Adrenal gland (tissue), 12 donors: ENCODE data around the gene TIMM23. TPM values are rescaled to one million over a fixed set of nuclear protein-coding genes. Genes with fewer than 3 reads are reported as not detected.

ENCODE experiments used
- DNase-seq, 7 donors: peaks; one replicate each; pipeline ENCODE4 v3.0.0-alpha.2; 2019 to 2020
- H3K27ac ChIP-seq, 5 donors: fragments of 200-600 bp; sonication (generic) in 4 of 5; 1 replicate in 3 of 5; 2 replicates in 2 of 5; pipeline versions ENCODE4 v1.5.1 to v1.8.0; 2016 to 2020; ENCODE audit warnings: mild to moderate bottlenecking in 1 of 5
- H3K27me3 ChIP-seq: fragments of 200-600 bp; 2 replicates; pipeline ENCODE4 v1.8.0; 2021
- H3K36me3 ChIP-seq, 2 donors: fragments of 200-600 bp; replicated peaks in 1 of 2; 1 replicate in 1 of 2; 2 replicates in 1 of 2; pipeline versions ENCODE4 v1.5.1 to v1.8.0; 2018 to 2022
- H3K4me1 ChIP-seq, 2 donors: fragments of 200-600 bp; replicated peaks in 1 of 2; 1 replicate in 1 of 2; 2 replicates in 1 of 2; pipeline versions ENCODE4 v1.5.1 to v1.8.0; 2018 to 2021
- H3K4me3 ChIP-seq, 4 donors: fragments of 200-600 bp; sonication (generic) in 3 of 4; one replicate each; pipeline ENCODE4 v1.5.1; 2016 to 2018
- H3K9me3 ChIP-seq, 3 donors: fragments of 200-600 bp; sonication (generic) in 1 of 3; replicated peaks in 1 of 3; 1 replicate in 2 of 3; 2 replicates in 1 of 3; pipeline versions ENCODE4 v1.5.1 to v1.8.0; 2016 to 2021
- CTCF ChIP-seq, 6 experiments: fragments of 450-650 bp in 4 of 6; fragments of 200-600 bp in 2 of 6; sonication (generic) in 1 of 6; IDR thresholded peaks; 1 replicate in 5 of 6; 2 replicates in 1 of 6; pipeline versions ENCODE4 v1.5.1 to v1.8.0; 2016 to 2021; ENCODE audit warnings: antibody characterized with exemption in 6 of 6, mild to moderate bottlenecking in 2 of 6, moderate library complexity in 1 of 6
- POLR2A ChIP-seq, 2 donors: fragments of 450-650 bp; IDR thresholded peaks; one replicate each; pipeline ENCODE4 v1.6.1; 2017; ENCODE audit warnings: antibody characterized with exemption in 2 of 2, mild to moderate bottlenecking in 2 of 2, moderate library complexity in 1 of 2
- WGBS, 4 donors: extraction: QIAGEN DNeasy Blood & Tissue Kit in 2 of 4; methylation state at CpG; one replicate each; pipeline versions ENCODE4 v1.1.5 to v1.1.7; 2013 to 2017; 5-methylcytosine and 5-hydroxymethylcytosine counted together
- intact Hi-C, 2 donors: fragments of 100-400 bp; cut with DNase I; formaldehyde crosslinking; loops; one replicate each; pipeline versions ENCODE4 v1.14.1 to v1.15.0; 2022 to 2023
- polyA plus RNA-seq, 3 donors: library from polyadenylated mRNA; stranded (reverse); fragments of 200-250 nt in 2 of 3; fragments of 350-450 nt in 1 of 3; fragmentation: Illumina TruSeq in 1 of 3; extraction: RNeasy Lipid Tissue Mini Kit (QIAGEN cat#74804) in 1 of 3; gene quantifications; one replicate each; pipeline ENCODE4 v1.2.3, GENCODE V29; 2013 to 2014
- small RNA-seq, 2 donors: library from RNA; depleted of rRNA; stranded (forward); fragments of <200 nt; gene quantifications; one replicate each; pipeline ENCODE3, GENCODE V24; 2016
- total RNA-seq, 9 donors: library from RNA; depleted of rRNA in 4 of 9; stranded (reverse); fragments of >200 nt in 4 of 9; fragments of 120-200 nt in 1 of 9; fragmentation: NEBNext Ultra II Directional in 1 of 9; extraction: Animal tissue kit (Norgen Biotek cat#: 25700) in 1 of 9; gene quantifications; one replicate each; pipeline versions ENCODE4 v1.1.0 to v1.2.4, GENCODE V29; 2013 to 2023
- donor health status: healthy with polysubstance abuse.
- donor health status: Bipolar disorder and iron deficiency.
- donor health status: DM: yes; HTN: yes; CAD: no.
- donor health status: DM: no; HTN: no; CAD: no.
- donor health status: DM: no; HTN: no; CAD: no.
- donor health status: DM: yes; HTN: yes; CAD: no.

The TIMM23 gene
- total and polyA plus RNA-seq, 12 donors, result 47.2 to 135 (median 67.4) TPM

GRCh38 chr10:46052057-46052790 lies 79.9 kb downstream of the TIMM23 start:
- Histone ChIP-seq H3K27ac (no peak overlapping the region), H3K27me3 (peaks cover 3% of the 10 kb centered on the region), H3K36me3 (no peaks in the 10 kb centered on the region), H3K4me3 (no peak overlapping the region), H3K9me3 (no peaks in the 10 kb centered on the region), H3K4me1 (no peaks in the 10 kb centered on the region)
- intact Hi-C loops, result no loop called here
- 60 to 62% (median 61%) methylated on average over 6 to 7 of the region's 7 CpGs for WGBS, 4 donors
- DNase-seq, result no peak
- TF ChIP-seq POLR2A (IDR thresholded peaks at IDR 0.05) (no peak), CTCF (IDR thresholded peaks at IDR 0.05) (no peak)

DNA sequence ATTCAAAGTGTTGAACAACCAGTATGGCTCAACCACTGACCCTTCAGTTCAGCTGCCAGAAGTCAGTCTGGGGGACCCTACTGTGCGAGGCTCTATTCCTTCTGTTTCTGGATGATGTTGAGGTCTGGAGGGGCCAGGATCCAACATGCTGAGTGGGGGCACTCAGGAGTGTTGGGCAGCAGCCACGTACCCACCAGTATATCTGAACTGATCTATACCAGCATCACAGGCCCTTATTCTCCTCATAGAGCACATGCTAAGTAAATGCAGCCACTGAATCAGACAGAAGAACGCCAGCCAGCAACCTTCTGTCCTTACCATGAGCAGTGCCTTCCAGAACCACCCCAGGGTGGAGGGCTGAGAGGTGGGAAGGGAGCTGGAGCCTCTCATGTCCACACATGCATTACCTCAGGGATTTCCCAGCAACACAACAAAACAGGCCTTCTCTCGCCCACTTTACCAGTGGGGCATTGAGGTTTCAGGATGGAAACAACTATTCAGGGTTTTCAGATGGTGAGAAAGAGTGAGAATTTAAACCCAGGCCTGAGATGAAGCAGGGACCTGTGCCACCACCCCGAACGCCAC lies 80.6 kb downstream of the TIMM23 start:
- no peaks in the 10 kb centered on the region for H3K36me3 ChIP-seq
- intact Hi-C loops, result no loop called here
- peaks cover 3% of the 10 kb centered on the region for H3K27me3 ChIP-seq
- no peak overlapping the region for H3K4me3 ChIP-seq
- no peaks in the 10 kb centered on the region for H3K4me1 ChIP-seq
- 79 to 87% (median 80%) methylated on average over 3 to 6 of the region's 6 CpGs for WGBS, 4 donors
- no peak for TF ChIP-seq POLR2A (IDR thresholded peaks at IDR 0.05)
- no peak for TF ChIP-seq CTCF (IDR thresholded peaks at IDR 0.05)
- DNase-seq, result no peak
- H3K27ac ChIP-seq, result no peak overlapping the region
- no peaks in the 10 kb centered on the region for H3K9me3 ChIP-seq

Small RNAs within 50 kb of the gene (small RNA-seq; reads per million reads assigned to genes)
- 0 reads per million in 2 donors for gene SNORA74C-1

Other genes with a start within 250 kb of the TIMM23 start
- gene WASHC2C, start 245.2 kb upstream of the TIMM23 start, total RNA-seq, result 10 to 100 TPM; 24.5 to 60.6 (median 36.2) TPM
- 10 to 100 TPM; 35.4 to 41.0 (median 37.3) TPM for gene WASHC2C, start 245.2 kb upstream of the TIMM23 start, polyA plus RNA-seq
- gene AGAP4, start 125.0 kb upstream of the TIMM23 start, total RNA-seq, result 10 to 100 TPM in 4 of 9 donors, 1 to 10 TPM in 5; 3.2 to 24.2 (median 8.8) TPM
- gene AGAP4, start 125.0 kb upstream of the TIMM23 start, polyA plus RNA-seq, result 10 to 100 TPM in 2 of 3 donors, 1 to 10 TPM in 1; 7.7 to 49.0 (median 33.4) TPM
- gene NCOA4, start 58.1 kb downstream of the TIMM23 start, total RNA-seq, result 100 to 1,000 TPM; 123 to 187 (median 127) TPM
- 100 to 1,000 TPM in 1 of 3 donors, 10 to 100 TPM in 2; 22.2 to 134 (median 30.5) TPM for gene NCOA4, start 58.1 kb downstream of the TIMM23 start, polyA plus RNA-seq
- not detected for gene MSMB, start 73.8 kb downstream of the TIMM23 start, total RNA-seq
- gene MSMB, start 73.8 kb downstream of the TIMM23 start, polyA plus RNA-seq, result not detected